NB4 (cell line): ENCODE data around the gene ZNF138.

Source experiments
- DNase-seq: peaks from one replicate; pipeline ENCODE4 v3.0.0; 2010; ENCODE audit warnings: low read depth
- H3K4me3 ChIP-seq: one replicate; pipeline ENCODE4 v1.5.1; 2011; ENCODE audit warnings: mild to moderate bottlenecking, low read depth, low read length, moderate library complexity
- CTCF ChIP-seq: IDR thresholded peaks from one replicate; pipeline ENCODE4 v1.5.1; 2012; ENCODE audit warnings: low read depth, low read length
- MAX ChIP-seq: IDR thresholded peaks from 2 replicates; pipeline ENCODE4 v1.6.1; 2011; ENCODE audit warnings: low read depth, low read length
- MYC ChIP-seq: IDR thresholded peaks from 2 replicates; pipeline ENCODE4 v1.6.1; 2011; ENCODE audit warnings: low read depth, low read length
- POLR2A ChIP-seq: IDR thresholded peaks from 2 replicates; pipeline ENCODE4 v1.6.1; 2011; ENCODE audit warnings: mild to moderate bottlenecking; ENCODE audit not compliant: insufficient read length; ENCODE audit errors: extremely low read depth

ZNF138 gene

GRCh38 chr7:64794171-64794844 lies at the start of gene ZNF138:
Gene ZNF138 (plus strand): TSS chr7:64794428. CDS start chr7:64794569, 141 bp downstream.
- H3K4me3 ChIP-seq = peak within 1 kb of the TSS; percentile 79
- TF ChIP-seq MAX (peak; percentile 68; the same call in 1 of the 2 replicates), CTCF (no peak), POLR2A (peak; percentile 88), MYC (peak; percentile 74)

GRCh38 chr7:64744680-64745079 lies 49.5 kb upstream of the ZNF138 start:
- no peak for DNase-seq
- no peak overlapping the region for H3K4me3 ChIP-seq

More at GRCh38 chr7:64794171-64794844, at the start of gene ZNF138:
- DNase-seq = peak; percentile 99

GRCh38 chr7:64747802-64748201 lies 46.4 kb upstream of the ZNF138 start:
- no peak for DNase-seq
- TF ChIP-seq MAX (no peak), POLR2A (no peak), CTCF (no peak), MYC (no peak)

More at GRCh38 chr7:64744680-64745079, 49.5 kb upstream of the ZNF138 start:
- no peak for TF ChIP-seq MYC
- no peak for TF ChIP-seq CTCF
- no peak for TF ChIP-seq MAX
- no peak for TF ChIP-seq POLR2A

GRCh38 chr7:64753032-64753431 lies 41.2 kb upstream of the ZNF138 start:
- H3K4me3 ChIP-seq = no peak overlapping the region
- no peak for TF ChIP-seq MYC
- no peak for TF ChIP-seq POLR2A
- no peak for TF ChIP-seq CTCF
- no peak for TF ChIP-seq MAX
- no peak for DNase-seq

More at GRCh38 chr7:64747802-64748201, 46.4 kb upstream of the ZNF138 start:
- no peak overlapping the region for H3K4me3 ChIP-seq

- DNase-seq = no peak
These were observed 38.4 kb upstream of the ZNF138 start for GRCh38 chr7:64755865-64756264.

More at GRCh38 chr7:64755865-64756264, 38.4 kb upstream of the ZNF138 start:
- no peak overlapping the region for H3K4me3 ChIP-seq
- TF ChIP-seq POLR2A = no peak
- no peak for TF ChIP-seq CTCF
- no peak for TF ChIP-seq MYC
- no peak for TF ChIP-seq MAX
